Renal cortex interstitium (tissue), 15 donors: ENCODE data around the gene TREH. TPM values are rescaled to one million over a fixed set of nuclear protein-coding genes. Genes with fewer than 3 reads are reported as not detected.
A peak's percentile ranks its signal among the peaks of the same experiment; 100 is the strongest.
"Not testable (repeated sequence)": the region's sequence is repeated elsewhere in the genome, so short reads cannot be mapped to it uniquely, and the experiment has no call there.

Experiments
- DNase-seq, 11 donors: peaks; one replicate each; pipeline ENCODE4 v3.0.0-alpha.2; 2013; ENCODE audit warnings: low read depth in 9 of 11, low spot score in 4 of 11; ENCODE audit errors: extremely low read depth in 1 of 11
- long read RNA-seq, 16 experiments: transcript quantifications; one replicate each; lab custom pipeline, GENCODE V29; 2026
- polyA plus RNA-seq, 3 donors: library from polyadenylated mRNA; unstranded; fragments of 120-200 nt; gene quantifications; one replicate each; pipeline ENCODE4 v1.2.1, GENCODE V29; 2013; ENCODE audit not compliant: insufficient read length in 3 of 3

Gene TREH
- polyA plus RNA-seq: 1 to 10 TPM in 1 of 3 donors, under 1 TPM in 2; 0.43 to 2.9 (median 0.90) TPM
- long read RNA-seq, donor 1: 0 reads
- long read RNA-seq, donor 2: 0 reads
- long read RNA-seq, donor 3, partial matches to known transcripts: 102 of 115 reads
- long read RNA-seq, donor 3, other reads (novel, unspliced or antisense): 13 of 115 reads
- long read RNA-seq, donor 4: 0 reads
- long read RNA-seq, donor 5: 0 reads
- long read RNA-seq, donor 6: 0 reads
- long read RNA-seq, donor 7: 0 reads
- long read RNA-seq, donor 8: 0 reads
- long read RNA-seq, donor 9: 0 reads
- long read RNA-seq, donor 10: 0 reads
- long read RNA-seq, donor 11: 0 reads
- long read RNA-seq, donor 12: 0 reads
- long read RNA-seq, donor 13: 0 reads
- long read RNA-seq, donor 14: 0 reads
- long read RNA-seq, donor 15: 0 reads
- long read RNA-seq, donor 16: 0 reads

DNA sequence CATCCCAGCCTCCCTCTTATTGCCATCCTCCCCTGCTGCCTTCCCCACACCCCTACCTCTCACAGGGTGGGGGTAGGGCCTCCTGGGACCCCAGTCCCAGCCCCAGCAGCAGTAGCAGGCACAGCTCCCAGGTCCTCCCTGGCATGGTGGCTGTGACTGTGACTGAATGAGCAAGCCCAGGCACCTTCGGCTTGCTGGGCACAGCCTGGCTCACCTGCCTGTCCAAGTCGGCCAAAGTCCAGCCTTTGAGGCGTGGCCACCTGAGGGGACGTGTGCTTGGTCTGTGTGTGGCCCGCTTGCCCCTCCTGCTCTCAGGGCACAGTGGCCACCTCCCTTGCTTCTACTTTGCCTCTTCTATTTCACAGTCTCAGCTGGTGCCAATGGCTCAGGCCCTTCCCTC is at the start of gene TREH:
Gene TREH, minus strand, starts transcription at position 168 of the 400 bp plus-strand sequence. Its CDS starts 23 bp downstream, at position 145.
- DNase-seq: no peak

- not testable (repeated sequence) for DNase-seq
Observed at GRCh38 chr11:118728112-118728511, 48.7 kb upstream of the TREH start.

GRCh38 chr11:118727721-118728066 is 48.2 kb upstream of the TREH start:
- DNase-seq: not testable (repeated sequence)

DNA sequence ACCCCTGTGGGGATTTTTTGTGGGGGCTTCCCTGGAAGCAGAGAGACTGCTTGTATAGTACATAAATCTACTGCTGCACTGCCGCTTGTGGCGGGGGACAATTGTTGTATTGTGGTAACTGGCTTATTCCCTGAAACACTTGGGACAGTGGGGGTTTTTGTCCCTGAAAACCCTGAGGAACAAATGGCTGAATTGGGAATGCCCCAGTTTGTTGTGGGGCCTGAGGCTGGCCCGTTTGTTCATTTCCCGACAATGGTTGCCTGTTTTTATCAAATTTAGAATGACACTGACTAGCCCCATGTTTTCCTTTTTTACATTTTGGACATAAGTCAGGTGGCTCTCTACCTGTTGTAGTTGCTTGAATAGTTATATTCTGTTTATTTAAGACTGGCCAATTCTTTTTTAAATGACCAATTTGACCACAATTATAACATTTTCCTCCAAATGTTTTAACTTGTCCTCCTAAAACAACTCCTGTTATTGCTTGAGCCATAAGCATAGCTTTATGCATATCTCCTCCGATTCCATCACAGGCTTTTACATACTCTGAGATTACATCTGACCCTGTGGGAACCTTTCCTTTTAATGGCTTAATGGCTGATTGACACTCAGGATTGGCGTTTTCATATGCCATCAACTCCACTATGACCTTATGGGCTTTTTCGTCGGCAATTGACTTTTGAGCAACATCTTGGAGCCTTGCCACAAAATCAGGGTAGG is 47.7 kb upstream of the TREH start:
- DNase-seq: not testable (repeated sequence)

GRCh38 chr11:118721478-118722015 is 42.1 kb upstream of the TREH start:
- not testable (repeated sequence) for DNase-seq

DNA sequence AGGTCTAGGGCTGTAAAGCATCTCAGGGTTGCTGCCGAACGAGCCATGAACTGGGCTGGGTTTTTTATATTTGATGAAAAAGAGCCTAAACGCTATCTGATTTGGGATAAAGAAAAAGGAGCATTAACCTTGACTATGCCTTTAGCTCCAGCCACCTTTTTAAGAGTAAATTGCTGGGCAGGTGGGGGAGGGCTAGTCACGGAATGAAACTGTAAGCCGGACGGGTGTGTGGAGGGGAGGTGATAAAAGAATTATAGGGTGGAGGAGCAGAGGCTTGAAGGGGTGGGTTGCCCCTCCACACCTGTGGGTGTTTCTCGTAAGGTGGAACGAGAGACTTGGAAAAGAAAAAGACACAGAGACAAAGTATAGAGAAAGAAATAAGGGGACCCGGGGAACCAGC is 41.3 kb upstream of the TREH start:
- DNase-seq: not testable (repeated sequence)

GRCh38 chr11:118720078-118720477 is 40.6 kb upstream of the TREH start:
- not testable (repeated sequence) for DNase-seq

GRCh38 chr11:118718562-118718961 is 39.1 kb upstream of the TREH start:
- not testable (repeated sequence) for DNase-seq

DNA sequence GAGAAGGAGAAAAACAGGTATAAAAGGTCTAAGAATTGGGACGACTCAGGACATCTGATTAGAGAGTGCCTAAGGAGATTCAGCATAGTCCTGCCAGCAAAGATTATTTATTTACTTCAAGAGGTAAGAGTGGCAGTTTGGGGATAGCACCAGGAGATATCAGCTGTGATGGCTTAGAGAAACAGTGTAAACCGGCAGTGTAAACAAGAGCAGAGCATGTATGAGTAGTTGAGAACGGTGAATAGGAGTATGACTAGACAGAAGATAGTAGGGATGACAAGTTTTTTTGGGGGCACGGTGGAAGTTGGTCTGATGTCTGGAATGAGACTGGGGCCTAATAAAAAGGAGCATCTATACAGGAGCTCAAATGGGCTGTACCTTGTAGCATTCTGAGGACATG is 38.3 kb upstream of the TREH start:
- not testable (repeated sequence) for DNase-seq

DNA sequence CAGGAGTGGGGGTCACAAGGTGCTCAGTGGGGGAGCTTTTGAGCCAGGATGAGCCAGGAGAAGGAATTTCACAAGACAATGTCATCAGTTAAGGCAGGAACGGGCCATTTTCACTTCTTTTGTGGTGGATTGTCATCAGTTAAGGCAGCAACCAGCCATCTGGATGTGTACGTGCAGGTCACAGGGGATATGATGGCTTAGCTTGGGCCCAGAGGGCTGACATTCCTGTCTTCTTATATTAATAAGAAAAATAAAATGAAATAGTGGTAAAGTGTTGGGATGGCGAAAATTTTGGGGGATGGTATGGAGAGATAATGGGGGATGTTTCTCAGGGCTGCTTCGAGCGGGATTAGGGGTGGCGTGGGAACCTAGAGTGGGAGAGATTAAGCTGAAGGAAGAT is 37.8 kb upstream of the TREH start:
- DNase-seq: not testable (repeated sequence)

- peak in 1 of 11 donors; percentile 13 for DNase-seq
Observed at GRCh38 chr11:118715837-118716260, 36.4 kb upstream of the TREH start.

GRCh38 chr11:118715245-118715831 is 35.9 kb upstream of the TREH start:
- DNase-seq: peak in 2 of 11 donors; percentile 10 to 14

GRCh38 chr11:118714816-118715215 is 35.4 kb upstream of the TREH start:
- DNase-seq: no peak

- DNase-seq: not testable (repeated sequence)
Observed at GRCh38 chr11:118714416-118714815, 35.0 kb upstream of the TREH start.

- no peak for DNase-seq
Observed at GRCh38 chr11:118708296-118708695, 28.8 kb upstream of the TREH start.

GRCh38 chr11:118706546-118706825 is 27.0 kb upstream of the TREH start:
- DNase-seq: no peak

DNA sequence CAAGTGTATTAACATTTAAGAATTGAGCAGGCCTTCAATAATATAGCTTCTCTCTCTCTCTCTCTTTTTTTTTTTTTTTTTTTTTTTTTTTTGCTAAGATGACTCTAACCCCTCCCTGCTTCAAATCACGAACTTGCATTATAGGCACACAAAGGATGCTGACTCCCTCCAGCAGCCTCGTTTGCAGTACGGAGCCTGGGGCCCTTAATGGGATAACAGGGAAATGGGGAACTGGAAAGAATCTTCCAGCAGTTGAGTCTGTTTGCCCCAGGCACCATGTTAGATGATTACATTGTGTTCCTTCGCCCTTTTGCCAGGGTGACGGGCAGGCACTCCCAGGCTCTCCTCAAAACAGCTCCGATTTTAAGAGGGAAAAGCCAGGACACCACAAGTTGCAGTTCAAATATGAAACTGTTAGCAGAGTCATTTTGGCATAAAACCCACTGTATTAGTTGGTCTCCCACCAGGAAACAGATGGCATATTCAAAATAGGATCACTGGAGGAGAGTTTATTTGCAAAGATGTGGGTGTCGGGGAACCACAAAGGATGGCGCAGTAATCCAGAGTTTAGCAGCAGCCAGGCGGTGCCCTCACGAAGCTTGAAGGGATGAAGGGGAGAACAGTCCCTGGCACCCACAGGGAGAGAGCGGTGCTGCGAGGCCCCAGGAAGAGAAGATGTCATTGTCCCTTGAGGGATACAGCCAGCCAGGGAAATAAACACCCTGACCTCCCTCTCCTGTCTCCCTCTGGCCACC is 26.5 kb upstream of the TREH start:
- no peak for DNase-seq

DNA sequence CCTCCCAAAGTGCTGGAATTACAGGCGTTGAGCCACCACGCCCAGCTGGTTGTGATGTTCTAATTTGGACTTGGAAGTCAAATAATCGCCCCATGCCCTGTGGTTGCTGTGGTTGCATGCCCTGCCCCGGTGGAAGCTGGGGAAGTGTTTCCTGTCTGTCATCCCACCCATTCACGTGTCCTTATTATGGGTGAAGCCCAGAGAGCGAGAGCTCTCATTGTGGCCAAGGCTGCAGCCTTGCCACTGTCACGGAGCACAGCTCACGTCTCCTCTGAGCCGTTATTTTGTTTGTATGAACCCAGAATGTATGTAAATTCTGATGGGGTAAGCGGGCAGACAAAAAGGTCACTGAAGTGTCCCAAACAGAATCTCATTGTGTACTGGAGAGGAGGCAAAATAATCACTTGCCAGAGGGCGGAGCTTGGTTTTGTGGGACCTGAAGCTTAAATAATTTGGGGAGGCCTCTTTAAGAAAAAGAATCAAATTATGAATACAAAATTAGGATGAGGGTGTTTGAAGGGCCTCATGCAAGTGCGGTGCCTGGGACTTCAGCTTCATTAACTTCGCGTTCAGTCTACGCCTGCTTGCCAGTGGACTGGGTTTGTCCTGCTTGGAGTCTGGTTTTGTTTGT is 25.8 kb upstream of the TREH start:
- no peak for DNase-seq
